Stomach (tissue), 4 donors: Measurements from ENCODE around the gene WDR35.

Source experiments
- EP300 ChIP-seq: sonication (generic); formaldehyde crosslinking; IDR thresholded peaks from one replicate; pipeline ENCODE4 v1.6.1; 2017; ENCODE audit warnings: antibody characterized with exemption
- POLR2A ChIP-seq, 4 donors: fragments of 450-650 bp; IDR thresholded peaks; one replicate each; pipeline ENCODE4 v1.6.1; 2016; ENCODE audit warnings: antibody characterized with exemption in 4 of 4, control low read depth in 2 of 4, mild to moderate bottlenecking in 1 of 4, moderate library complexity in 1 of 4
- POLR2AphosphoS5 ChIP-seq, 3 donors: sonication (generic); formaldehyde crosslinking; IDR thresholded peaks; one replicate each; pipeline ENCODE4 v1.6.1; 2016; ENCODE audit warnings: antibody characterized with exemption in 3 of 3
- TF ChIP-seq, protein P1 (sequence below), 7 experiments: fragments of 450-650 bp in 4 of 7; fragments of 200-600 bp in 3 of 7; sonication (generic) in 3 of 7; IDR thresholded peaks; one replicate each; pipeline ENCODE4 v1.5.1; 2016 to 2019; ENCODE audit warnings: antibody characterized with exemption in 7 of 7, control low read depth in 2 of 7, mild to moderate bottlenecking in 1 of 7

- TF ChIP-seq, protein P1, sequence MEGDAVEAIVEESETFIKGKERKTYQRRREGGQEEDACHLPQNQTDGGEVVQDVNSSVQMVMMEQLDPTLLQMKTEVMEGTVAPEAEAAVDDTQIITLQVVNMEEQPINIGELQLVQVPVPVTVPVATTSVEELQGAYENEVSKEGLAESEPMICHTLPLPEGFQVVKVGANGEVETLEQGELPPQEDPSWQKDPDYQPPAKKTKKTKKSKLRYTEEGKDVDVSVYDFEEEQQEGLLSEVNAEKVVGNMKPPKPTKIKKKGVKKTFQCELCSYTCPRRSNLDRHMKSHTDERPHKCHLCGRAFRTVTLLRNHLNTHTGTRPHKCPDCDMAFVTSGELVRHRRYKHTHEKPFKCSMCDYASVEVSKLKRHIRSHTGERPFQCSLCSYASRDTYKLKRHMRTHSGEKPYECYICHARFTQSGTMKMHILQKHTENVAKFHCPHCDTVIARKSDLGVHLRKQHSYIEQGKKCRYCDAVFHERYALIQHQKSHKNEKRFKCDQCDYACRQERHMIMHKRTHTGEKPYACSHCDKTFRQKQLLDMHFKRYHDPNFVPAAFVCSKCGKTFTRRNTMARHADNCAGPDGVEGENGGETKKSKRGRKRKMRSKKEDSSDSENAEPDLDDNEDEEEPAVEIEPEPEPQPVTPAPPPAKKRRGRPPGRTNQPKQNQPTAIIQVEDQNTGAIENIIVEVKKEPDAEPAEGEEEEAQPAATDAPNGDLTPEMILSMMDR (IDR thresholded peaks at IDR 0.05) = no peak
- no peak for TF ChIP-seq POLR2AphosphoS5 (IDR thresholded peaks at IDR 0.05)
- no peak for TF ChIP-seq EP300
- no peak for TF ChIP-seq POLR2A (IDR thresholded peaks at IDR 0.05)
Observed at GRCh38 chr2:19982268-19982667, 7.6 kb downstream of the WDR35 start.
